Anterior cingulate cortex (tissue), 58 donors: ENCODE results near the gene KISS1R.

Experiments used
- DNase-seq, 58 donors: peaks; one replicate each; lab custom pipeline; 2025; lab: John Stamatoyannopoulos, UW

Gene KISS1R

DNA sequence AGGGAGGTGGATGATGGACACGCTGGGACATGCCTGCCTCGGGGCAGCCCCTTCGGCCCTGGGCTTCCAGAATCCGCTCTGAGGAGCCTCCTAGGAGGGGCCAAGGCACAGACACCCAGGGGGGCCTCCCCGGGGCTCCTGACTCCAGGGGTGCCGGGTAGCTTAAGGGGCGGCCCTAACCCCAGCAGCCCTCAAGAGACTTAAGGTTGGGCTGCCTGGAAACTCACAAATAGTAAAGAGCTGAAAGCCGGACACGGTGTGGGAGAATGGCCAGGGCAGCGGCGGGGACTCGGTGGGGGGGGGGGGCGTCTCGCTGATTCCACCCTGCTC lies 16.4 kb downstream of the KISS1R start:
- DNase-seq, result no peak

- no peak for DNase-seq
These were observed 17.2 kb downstream of the KISS1R start for GRCh38 chr19:934197-934840.

- peak in 53 of 58 donors; percentile 15 to 81 (median 63) for DNase-seq
These were observed 17.8 kb downstream of the KISS1R start for GRCh38 chr19:934865-935479.

- DNase-seq, result no peak
These were observed 19.0 kb downstream of the KISS1R start for GRCh38 chr19:936175-936546.

GRCh38 chr19:937259-937694 lies 20.1 kb downstream of the KISS1R start:
- no peak for DNase-seq

GRCh38 chr19:938233-938923 lies 21.2 kb downstream of the KISS1R start:
- DNase-seq, result no peak

DNA sequence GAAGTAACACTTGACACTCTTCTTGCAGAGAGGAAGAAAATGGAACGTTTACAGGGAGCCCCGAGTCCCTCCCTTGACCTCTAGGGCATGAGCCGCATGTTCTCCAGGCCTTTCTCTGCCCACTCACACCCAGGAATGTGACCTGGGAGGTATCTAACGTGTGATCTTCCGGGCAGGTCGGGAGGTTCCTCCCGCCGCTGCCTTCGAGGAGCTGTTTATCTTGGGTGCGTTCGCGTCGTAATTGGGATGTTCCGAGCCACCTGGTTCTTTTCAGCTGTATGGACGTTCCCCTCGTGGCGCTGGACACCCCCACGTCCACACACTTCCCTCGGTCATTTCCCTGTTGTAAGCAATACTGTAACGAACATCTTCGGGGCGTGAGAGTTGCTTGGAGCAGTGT lies 22.3 kb downstream of the KISS1R start:
- no peak for DNase-seq

DNA sequence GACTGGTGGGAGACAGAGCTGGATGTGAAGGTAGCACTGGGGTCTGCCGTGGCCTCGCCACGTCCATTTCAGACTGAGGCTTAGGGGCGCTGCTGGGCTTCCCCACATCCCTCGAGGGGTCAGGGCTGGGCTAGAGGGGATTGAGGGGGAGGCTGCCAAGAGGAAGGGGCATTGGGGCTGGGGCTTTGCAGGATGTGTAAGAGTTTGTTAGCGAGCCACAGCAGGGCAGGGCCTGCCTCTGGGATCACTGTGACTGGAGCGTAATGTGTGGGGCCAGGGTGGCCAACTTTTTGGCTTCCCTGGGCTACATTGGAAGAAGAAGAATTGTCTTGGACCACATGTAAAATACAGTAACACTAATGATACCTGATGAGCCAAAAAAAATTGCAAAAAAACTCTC lies 22.8 kb downstream of the KISS1R start:
- no peak for DNase-seq

- peak in 54 of 58 donors; percentile 23 to 91 (median 66) for DNase-seq
These were observed 23.6 kb downstream of the KISS1R start for GRCh38 chr19:940591-941291.

- DNase-seq, result no peak
These were observed 24.4 kb downstream of the KISS1R start for GRCh38 chr19:941292-942132.

DNA sequence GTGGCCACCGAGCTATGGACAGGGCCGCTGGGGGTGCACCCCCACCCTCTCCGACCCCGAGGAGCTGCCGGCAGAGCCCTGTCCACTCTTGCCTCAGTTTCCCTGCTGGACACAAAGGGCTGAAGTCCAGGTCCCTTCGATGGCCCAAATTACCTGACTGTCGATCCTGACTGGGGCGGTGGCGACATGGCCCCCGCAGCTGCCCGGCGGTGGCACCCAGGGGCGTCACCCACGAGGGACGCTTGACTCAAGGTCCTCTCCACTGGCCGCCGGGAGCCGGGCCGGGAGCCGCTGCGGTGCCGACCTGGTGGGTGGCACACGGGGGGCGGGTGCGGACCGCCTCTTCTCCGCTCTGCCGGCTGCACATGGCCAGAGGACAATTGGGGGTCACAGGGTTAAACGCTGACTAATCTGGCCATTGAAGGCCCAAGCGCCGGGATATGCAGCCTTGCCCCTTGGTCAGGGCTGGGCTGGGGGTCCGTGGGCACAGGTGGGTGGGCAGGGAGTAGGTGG lies 25.1 kb downstream of the KISS1R start:
- no peak for DNase-seq

GRCh38 chr19:943551-944170 lies 26.5 kb downstream of the KISS1R start:
- no peak for DNase-seq

- DNase-seq, result peak in 3 of 58 donors; percentile 24 to 31 (median 30)
These were observed 27.0 kb downstream of the KISS1R start for GRCh38 chr19:944171-944567.

GRCh38 chr19:944663-945241 lies 27.6 kb downstream of the KISS1R start:
- DNase-seq, result no peak

DNA sequence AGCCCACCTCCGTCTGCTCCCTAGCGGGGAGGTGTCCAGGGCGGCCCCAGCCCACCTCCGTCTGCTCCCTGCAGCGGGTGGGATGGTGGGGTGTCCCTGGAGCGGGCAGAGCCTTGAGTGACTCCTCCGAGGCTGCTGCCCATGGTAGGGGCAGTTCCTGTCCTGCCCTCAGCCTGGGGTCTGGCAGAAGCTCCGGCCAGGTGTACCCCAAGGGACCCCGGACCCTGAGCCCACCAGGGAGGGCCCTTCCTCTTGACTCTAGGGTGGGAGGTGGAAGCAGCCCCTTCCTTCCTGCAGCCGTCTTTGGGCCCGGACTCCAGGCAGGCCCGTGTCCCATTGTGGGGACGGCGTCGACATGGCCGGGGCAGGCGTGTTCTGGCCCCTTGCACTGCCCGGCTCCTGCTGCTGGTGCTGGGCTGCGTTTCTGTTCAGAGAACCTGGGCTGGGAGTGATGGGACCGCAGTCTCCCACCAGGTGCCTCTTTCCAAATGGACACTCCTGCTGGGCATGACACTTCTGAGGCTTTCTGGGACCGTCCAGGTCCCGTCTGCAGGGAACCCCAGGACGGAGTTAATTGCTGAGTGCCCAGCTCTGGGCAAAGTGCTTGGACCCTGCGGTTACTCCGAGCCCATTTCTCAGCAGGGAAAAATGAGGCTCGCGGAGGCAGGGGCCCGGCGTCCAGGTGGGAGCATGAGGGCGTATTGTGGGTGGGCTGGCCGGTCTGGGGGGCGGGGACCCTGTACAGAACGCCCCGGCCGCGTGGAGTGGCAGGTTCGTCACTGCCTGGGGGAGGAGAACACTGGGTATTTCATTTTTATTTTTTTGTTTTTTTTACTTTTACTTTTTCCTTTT lies 28.5 kb downstream of the KISS1R start:
- no peak for DNase-seq

DNA sequence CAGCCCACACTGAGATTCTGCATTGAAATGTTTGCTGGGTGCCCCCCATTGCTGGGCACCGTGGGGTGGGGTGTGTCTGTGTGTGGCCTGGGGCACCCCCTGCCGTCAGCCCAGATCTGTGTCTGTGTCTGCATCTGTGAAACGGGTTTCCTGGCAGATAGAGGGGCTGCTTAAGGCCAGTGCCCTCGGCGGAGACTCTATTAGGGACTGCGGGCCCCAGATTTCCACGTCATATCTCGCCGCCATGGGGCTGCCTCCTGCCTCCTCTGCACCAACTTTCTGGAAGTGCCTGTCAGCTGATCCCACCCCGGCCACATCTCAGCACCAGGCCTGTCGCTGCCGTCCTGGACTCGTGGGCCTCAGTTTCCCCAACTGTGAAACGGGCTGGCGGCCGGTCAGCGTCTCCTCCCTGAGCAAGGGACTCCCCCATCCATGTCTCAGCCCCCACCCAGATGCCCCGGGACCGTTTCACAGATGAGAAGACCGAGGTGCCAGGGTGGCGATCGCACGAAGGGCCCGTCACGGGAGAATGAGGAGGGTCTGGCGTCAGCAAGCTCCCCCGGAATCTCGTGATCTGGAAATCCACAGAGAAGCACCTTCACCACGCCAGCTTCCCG lies 30.1 kb downstream of the KISS1R start:
- DNase-seq, result no peak

DNA sequence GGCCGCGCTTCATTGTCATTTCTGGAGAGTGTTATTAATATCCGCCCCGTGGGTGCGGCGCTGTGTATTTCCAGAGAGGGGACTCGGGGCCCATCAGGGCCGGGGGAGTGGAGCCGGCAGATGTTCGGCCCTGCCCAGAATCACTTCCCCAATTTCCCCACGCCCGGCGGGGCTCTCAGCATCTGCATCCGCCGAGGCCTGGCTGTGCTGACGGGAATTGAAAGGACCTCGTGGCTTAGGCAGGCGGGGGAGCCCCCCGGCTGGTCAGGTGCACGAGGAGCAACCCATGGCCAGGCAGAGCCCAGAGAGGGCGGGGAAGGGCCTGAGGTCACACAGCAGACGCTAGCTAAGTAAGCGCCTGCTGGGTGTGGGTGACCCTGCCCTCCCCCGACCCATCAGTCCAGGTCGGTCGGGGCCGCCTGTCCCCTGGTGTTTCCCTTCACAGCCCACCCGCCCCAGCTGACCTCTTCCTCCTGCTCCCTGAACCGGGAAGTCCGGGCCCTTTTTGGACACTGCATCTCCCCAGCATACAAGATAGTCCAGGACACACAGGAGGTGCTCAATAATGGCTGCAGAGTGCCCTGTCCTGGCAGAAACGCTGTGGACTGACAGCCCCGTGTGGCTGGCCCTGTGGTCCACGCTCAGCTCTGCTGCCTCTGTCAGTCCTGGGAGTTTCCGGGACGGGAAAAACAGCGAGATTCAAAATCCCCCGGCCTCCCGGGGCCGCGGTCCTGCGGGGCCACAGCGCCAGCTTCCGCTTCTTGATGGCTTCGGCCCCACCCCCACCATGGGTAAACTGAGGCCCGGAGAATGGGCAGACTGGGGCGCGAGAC lies 30.8 kb downstream of the KISS1R start:
- peak in 28 of 58 donors; percentile 4 to 64 (median 28) for DNase-seq
